ENCODE data around the gene NDUFB8.

- TF ChIP-seq EZH2phosphoT487 (IDR thresholded peaks at IDR 0.05; ENCODE audit: insufficient read depth, low read depth), result no peak
- no peak for TF ChIP-seq EZH2 (IDR thresholded peaks at IDR 0.05; ENCODE audit: insufficient read depth, poor library complexity, severe bottlenecking)
These were observed 40.3 kb downstream of the NDUFB8 start for GRCh38 chr10:100489396-100489795.
